T-helper 9 cell (primary cell): ENCODE measurements around the gene ICOS.
A peak's percentile ranks its signal among the peaks of the same experiment; 100 is the strongest.
"Not testable (repeated sequence)": the region's sequence is repeated elsewhere in the genome, so short reads cannot be mapped to it uniquely, and the experiment has no call there.

ENCODE experiments used
- DNase-seq: peaks from one replicate; pipeline ENCODE4 v3.0.0-alpha.2; 2020

ICOS gene

DNA sequence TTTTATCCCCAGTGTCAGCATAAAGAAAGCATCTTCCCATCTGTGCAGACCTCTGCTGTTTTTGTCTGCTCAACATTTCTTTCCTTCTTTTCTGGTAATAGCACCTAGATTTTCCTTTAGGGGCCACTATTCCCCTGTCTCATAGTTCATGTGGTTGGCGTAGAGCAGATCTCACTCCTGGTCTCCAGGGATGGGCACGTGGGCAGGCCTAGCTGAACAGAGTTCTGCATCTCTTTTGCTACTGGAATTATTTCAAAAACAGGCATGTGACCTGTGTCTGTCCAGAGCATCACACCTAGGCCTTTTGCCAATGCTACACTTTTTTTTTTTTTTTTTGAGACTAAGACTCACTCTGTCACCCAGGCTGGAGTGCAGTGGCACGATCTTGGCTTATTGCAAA, 17.7 kb upstream of the ICOS start:
- DNase-seq = no peak

DNA sequence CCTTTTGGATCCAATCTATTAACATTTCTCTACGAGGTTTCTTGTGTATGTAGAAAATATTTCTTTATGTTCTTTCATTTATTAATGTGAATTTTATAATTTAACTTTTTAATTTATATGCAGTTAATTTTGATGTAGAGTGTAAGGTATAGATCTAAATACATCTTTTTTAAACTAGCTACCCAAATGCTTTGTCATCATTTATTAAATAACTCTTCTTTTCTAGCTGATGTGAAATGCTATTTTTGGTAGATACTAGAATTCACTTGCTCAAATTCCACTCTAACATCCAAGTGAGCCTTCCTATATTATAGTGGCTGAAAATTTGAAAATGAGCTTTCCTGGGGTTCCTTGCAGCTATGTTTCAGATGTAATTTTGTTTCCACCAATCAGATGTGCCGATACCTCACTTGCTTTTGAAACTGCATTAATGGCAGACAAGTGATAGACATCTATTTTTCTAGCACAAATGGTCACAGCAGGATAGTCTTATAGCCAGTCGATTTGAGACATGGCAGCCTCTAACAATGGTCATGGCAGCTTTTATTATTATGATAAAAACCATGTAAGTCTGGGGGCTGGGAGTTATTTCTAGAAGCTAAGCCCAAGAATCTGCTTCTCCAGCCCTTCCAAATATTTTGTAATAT, 10.9 kb upstream of the ICOS start:
- no peak for DNase-seq

DNA sequence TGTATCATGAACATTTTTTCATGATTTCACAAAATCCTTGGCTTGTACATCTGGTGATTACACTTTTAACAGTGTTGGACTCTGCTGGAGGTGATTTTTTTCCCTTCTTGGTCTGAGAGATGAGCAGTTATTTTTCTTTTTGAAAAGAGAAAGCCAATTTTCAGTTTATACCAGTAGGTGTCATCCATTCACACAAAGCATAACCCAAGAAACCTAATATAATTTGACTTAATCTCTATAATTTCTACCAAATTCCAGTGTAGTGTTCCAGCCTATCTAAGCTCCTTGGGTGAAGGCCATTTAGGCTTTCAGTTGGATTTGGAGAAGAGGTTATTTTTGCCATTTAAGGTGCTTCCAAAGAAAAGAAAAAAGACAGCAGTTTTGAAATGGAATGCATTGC, 7.7 kb upstream of the ICOS start:
- DNase-seq = no peak

DNA sequence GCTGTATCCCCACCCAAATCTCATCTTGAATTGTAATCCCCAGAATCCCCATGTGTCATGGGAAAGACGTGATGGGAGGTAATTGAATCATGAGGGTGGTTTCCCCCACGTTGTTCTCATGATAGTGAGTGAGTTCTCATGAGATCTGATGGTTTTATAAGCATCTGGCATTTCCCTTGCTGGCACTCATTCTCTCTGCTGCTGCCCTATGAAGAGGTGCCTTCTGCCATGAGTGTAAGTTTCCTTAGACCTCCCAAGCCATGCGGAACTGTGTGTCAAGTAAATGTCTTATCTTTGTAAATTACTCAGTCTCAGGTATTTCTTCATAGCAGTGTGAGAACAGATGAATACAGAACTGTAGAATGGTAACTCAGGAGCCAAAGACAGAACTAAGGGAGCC, 5.3 kb upstream of the ICOS start:
- DNase-seq = not testable (repeated sequence)

DNA sequence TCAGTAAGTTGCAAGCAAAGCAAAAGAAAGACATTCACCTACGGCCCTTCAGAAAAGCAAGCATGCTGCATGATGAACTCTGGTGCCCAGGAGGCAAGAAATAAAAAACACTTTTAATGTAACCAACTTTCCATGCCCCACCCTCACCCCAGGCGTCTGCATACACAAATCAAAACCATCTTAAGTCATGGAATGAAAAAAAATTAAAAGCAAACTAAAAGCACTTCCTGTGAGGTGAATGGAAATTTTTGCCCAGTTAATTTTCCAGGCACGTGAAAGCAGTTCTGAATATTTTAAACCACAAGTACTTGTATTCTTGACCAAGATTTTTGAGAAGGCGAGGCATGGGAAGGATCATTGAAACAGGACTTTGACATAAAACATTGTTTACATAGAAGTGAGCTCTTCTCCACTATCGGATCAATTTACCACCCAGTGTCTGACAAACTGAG, 2.5 kb upstream of the ICOS start:
- no peak for DNase-seq

DNA sequence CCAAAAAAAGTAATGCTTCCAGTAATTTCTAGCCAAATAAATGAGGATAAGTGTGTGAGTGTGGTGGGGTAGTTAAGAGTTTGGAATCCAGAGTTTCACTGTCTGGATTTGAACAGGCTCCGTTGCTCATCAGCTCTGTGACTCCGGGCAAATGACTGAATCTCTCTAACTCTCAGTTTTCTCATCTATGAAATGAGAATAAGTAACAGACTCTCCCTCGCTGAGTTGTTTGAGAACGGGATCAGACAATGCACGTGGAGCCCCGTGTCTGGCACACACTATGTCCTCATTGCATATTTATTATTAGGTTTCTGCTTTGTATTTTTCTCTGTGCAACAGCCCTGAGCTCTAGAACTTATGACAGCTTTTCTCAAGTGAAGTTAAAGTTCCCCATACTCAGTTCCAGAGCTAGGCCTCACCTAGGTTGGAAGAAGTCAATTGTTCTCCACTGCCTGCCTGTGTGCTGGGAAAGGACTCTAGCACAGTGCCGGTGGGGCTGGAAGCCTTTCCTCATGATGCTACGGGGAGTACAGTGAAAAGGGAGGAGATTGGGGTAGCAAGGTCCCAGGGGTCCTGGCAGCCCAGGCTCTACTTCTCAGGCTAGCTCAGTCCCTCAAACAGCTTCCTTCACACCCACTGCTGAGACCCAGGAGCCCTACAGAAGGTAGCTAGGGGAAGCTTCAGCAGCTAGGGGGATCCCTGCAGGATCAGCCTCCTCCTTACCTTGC, 1.7 kb upstream of the ICOS start:
- no peak for DNase-seq

DNA sequence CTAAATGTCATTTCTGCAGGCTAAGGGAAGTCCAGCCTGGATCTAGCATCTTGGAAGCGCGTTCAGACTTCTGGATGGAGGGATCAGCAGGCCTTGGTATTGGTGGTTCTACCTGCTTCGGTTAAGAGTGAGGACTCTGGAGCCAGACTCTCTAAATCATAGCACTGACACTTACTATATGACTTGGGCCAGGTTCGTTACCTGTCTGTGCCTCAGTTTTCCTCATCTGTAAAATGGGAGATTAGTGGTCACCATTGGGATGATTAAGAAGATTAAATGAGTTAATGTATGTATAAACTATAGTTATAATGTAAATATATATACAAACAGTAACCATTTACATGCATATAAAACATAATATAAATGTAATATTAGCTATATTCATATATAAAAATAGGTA, 995 bp upstream of the ICOS start:
- DNase-seq = no peak

DNA sequence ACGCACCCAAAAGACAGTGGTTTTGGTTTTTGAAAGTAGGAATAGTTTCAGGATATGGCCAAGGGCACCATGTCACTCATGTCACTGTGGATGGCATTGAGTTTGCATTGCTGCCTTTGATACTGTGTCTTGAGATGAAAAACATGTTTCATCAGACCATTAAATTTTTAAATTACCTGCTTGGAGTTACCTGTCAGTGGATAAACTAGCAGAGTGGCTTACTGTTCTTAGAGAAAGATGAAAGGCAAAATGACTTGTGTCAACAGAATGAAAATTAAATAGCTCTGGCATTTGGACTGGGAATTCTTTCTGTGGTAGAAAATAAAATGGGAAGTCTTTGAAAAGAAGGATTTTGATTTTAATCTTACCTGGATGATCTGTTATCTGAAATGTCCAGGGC, 386 bp downstream of the ICOS start:
- DNase-seq = no peak

DNA sequence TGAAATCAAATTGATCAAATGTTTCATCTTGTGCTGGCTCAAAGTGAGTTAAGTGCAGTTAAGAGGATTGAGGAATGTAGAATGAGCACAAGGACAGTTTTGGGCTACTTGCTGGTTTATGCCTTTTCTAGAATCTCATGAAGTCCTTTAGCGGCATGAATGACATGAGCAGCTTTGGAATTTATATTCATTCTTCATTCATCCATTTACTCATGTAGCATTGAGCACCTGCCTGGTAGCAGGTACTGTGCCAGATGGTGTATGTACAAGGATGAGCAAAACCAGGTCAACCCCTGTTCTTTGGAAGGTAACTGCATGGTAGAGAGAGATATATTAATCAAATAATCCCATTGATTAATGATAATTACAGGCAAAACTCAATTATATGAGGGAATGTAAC, 1.2 kb downstream of the ICOS start:
- no peak for DNase-seq

DNA sequence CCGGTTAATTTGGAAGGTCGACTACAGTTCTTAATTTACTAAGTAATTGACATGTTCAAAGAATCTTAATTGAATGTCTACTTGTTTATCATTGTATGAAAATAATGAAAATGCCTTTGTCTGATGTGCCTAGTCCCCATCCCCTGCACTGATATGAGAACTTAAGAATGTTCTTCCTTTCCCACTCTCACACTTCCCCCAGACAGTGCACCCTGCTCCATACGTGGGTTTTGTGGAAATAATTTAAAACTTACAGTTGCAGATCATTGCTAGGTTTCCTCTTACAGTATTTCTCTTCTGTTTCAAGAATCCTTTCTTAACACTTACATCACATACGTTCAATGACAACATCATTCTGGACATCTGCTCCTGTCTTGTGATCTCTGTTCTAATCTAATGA, 3.5 kb downstream of the ICOS start:
- DNase-seq = no peak

DNA sequence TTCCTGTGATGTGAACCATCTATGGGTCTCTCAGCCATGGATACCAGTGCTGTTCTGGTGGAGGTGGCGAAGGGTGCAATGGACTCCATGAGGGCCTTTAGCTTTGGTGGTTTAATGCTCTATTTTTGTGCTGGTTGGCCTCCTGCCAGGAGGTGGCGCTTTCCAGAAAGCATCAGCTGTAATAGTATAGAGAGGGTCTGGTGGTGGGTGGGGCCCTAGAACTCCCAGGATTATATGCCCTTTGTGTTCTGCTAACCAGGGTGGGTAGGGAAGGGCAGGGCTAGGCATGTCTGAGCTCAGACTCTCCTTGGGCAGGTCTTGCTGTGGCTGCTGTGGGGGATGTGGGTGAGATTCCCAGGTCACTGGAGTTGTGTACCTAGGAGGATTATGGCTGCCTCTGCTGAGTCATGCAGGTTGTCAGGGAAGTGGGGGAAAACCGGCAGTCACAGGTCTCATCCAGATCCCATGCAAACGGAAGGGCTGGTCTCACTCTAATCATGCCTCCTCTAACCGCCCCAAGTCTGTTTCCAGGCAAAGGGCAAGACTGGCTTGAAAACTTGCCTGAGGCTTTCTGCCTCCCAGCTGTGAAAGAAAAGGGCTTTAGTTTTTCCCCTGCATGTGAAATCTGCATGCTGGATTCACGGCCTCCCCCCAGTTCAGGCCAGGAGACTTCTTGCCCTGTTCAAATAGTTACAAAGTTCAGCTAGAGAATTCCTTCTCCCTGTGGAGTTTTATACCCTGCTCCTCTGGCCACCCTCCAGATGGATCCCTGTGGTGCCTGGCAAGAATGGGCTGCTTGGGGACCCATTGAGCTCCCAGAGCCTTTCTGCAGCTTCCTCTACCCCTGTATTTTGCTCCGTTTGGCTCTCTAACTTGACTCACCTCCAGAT, 7.2 kb downstream of the ICOS start:
- DNase-seq = not testable (repeated sequence)

DNA sequence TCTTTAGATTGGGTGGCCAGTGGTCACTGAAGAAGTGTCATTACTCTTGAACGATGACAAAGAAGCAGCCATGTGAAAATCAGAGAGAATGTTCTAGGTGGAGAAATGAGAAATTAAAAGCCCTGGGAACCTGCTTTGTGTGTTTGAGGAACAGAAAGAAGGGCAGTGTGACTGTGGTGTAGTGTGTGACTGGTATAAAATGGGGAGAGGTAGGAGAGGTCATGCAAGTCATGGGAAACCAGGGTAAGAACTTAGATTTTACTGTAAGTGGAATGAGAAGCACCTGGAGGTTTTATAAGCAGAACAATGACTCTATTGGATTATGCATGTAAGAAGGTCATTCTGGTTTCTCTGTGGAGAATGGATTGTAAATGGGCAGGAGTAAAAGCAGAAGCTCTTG, 12.2 kb downstream of the ICOS start:
- no peak for DNase-seq

DNA sequence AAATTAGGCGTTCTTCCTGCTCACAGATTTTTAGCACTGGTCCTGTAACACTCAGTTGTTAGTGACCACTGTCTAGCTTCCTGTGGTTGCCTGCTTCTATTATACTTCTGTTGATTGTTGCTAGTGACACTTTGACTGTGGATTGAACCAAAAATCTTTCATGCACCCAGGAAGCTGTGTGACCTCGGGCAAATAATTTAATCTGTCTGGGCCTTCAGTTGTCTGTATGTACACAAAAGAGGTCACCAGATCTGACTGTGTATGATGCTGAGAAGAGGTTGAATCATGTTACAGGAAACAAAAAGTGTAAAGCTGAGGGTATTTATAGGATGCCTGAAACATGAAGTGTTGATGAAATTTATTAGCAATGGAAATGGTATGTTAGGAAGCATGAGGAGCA, 12.7 kb downstream of the ICOS start:
- no peak for DNase-seq

DNA sequence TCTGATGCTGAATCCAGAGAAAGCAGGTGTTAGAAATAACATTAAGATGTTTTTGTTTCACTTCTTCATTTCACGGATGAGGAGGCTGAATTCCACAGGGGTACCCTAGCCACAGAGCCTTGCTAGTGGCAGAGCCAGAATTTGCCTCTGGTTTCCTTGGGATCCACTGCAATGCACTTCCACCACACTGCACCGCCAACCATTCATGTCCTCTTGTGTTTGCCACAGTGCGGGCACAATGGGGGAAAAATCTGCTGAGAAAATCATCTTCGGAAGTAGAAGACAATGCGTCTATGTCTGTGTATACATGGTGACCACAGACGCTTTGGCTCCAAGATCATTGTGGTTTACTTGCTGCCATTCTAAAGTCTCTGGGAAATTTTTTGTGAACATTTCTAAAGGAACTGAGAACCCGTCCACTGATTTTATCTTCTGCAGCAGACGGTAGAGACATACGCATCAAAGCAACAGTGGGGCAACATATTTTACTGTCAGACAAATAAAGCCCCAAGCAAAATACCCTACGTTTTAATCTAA, 14.9 kb downstream of the ICOS start:
- DNase-seq = peak; percentile 52

DNA sequence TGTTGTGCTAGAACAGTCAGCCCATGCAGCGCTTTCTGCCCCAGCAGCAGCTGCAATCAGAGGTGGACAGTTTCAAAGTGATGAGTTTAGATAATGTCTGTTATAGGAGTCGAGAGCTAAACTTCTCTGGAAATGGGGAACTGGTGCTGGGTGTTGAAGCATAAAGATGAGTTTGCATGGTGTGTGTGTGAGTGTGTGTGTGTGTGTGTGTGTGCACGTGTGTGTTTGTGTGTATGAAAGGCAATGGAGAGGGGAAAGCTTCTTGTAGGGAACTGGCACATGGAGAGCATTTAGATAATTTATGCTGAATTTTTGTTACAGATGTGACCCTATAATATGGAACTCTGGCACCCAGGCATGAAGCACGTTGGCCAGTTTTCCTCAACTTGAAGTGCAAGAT, 22.7 kb downstream of the ICOS start:
- DNase-seq = no peak

DNA sequence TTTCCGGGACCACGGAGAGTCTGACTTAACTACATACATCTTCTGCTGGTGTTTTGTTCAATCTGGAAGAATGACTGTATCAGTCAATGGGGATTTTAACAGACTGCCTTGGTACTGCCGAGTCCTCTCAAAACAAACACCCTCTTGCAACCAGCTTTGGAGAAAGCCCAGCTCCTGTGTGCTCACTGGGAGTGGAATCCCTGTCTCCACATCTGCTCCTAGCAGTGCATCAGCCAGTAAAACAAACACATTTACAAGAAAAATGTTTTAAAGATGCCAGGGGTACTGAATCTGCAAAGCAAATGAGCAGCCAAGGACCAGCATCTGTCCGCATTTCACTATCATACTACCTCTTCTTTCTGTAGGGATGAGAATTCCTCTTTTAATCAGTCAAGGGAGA, 23.1 kb downstream of the ICOS start:
- no peak for DNase-seq

DNA sequence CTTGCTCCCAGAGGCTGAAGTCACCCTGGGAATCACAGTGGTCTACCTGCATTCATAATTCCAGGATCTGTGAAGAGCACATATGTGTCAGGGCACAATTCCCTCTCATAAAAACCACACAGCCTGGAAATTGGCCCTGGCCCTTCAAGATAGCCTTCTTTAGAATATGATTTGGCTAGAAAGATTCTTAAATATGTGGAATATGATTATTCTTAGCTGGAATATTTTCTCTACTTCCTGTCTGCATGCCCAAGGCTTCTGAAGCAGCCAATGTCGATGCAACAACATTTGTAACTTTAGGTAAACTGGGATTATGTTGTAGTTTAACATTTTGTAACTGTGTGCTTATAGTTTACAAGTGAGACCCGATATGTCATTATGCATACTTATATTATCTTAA, 24.2 kb downstream of the ICOS start:
- DNase-seq = no peak

DNA sequence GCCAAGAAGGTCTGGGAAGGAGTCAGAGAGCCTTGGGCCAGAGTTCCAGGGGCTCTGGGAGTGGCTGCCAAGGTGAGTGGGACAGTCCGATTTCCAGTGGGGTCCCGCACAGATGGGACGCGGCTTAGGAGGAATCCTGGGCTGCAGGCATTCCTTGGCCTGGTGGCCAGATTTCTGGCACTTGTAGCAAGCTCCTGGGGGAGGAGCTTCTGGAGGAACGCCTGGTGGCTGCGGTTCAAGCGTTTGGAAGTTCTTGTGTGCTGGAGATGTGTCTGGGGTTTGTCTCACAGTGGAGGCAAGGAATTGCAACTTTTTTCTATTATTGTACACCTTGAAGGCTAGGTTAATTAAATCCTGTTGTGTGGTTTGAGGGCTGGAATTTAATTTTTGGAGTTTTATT, 28.6 kb downstream of the ICOS start:
- not testable (repeated sequence) for DNase-seq

DNA sequence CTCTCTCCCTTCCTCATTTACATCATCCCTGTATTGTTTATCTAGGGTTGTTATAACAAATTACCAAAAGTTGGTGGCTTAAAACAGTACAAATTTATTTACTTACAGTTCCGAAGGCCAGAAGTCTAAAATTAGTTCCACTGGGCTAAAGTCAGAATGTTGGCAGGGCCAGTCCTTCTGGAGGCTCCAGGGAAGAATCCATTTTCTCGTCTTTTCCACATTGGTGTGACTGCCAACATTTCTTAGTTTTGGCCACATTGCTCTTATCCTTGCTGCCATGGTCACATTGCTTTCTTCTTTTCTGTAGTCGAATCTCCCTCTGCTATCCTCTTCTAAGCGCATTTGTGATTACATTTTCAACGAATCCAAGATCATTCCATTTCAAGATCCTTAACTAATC, 34.7 kb downstream of the ICOS start:
- DNase-seq = no peak

DNA sequence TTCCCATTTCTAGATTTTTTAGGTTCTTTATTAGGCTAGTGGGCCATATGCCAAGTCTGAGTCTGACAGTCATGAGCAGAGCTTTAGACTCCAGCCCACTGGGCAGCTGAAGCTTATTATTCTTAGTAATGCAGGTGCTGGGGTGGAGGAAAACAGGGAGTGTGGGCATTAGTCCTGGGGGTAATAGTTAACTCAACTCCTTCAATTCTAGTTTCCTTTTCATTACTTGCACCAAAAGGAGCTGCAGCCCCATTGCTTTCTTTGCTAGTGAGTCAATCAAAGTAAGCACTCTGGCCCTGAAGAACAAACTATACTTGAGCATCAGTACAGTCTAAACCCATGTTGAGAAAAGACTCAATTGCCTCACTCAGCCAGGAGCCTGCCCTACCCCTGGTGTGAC, 35.5 kb downstream of the ICOS start:
- no peak for DNase-seq

DNA sequence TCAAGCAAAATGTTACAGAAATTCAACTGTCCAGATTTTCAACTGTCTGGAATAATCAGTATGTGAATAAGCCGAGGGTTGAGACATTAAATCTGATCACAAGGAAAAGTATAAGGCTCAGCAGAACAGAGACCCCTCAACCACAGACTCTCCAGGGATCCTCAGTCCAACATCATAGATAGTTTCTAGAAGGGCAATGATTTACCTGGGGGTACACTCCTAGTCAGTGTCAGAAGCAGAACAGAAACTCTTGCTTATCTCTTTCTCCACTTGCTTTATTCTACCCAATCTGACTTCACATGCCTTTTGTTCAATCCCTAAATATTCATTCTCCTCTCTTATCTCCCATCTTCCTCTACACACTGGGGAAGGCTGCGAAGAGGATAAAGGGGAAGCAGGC, 36.4 kb downstream of the ICOS start:
- DNase-seq = no peak

DNA sequence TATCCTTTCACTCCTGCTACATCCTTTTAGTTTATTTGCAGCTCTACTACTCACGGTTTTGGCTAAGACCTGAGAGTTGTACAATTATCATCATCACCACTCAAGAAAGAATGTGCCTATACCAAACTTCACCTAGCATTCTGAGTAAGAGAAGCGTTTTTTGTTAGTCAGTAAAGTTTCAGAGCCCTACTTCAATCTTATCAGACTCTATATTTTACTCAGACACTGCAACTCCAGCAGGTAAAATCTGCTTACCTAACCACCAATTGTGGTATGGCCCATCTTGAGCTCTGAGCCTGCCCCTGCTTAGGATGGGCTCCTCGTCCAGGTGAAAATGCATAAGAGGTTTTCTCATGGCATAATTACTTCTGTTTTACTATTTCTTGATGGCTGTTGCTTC, 37.1 kb downstream of the ICOS start:
- DNase-seq = no peak

DNA sequence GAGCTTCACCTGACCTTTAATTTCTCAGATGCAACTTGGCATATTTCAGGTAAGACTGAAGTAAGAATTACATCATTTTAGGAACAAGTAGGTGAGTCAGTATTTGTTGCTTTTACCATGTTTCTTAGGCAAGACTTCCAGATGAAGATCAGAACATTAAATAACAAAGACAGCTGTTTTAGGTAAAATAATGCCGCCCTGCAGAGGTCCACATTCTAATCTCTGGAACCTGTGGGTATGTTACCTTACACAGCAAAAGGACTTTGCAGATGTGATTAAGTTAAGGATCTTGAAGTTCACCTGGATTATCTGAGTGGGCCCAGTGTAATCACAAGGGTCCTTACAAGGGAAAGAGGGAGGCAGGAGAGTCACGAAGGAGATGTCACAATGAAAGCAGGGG, 39.3 kb downstream of the ICOS start:
- no peak for DNase-seq

DNA sequence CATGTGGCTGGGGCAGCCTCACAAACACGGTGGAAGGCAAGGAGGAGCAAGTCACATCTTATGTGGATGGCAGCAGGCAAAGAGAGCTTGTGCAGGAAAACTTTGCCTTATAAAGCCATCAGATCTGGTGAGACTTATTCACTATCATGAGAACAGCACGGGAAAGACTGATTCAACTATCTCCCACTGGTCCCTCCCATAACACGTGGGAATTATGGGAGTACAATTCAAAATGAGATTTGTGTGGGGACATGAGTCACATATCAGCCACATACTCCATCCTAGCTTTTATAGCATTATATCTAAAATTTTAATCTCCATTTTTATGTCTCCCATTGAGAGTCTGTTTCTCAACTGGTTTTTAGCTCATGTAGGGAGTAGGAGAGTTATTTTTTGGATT, 45.7 kb downstream of the ICOS start:
- DNase-seq = no peak
